HEK293 (cell line): ENCODE measurements around the gene FHIT.

Experiments used
- CTCF ChIA-PET: fragments of 350-600 bp; formaldehyde crosslinking; extraction: SDS; loops from one replicate; lab custom pipeline; 2021; ENCODE audit warnings: antibody characterized with exemption; lab: Yijun Ruan, JAX
- POLR2A ChIA-PET: fragments of 300-600 bp; formaldehyde crosslinking; extraction: SDS; loops from one replicate; lab custom pipeline; 2020; ENCODE audit warnings: antibody characterized with exemption, inconsistent platforms; lab: Yijun Ruan, JAX
- H3K27ac ChIP-seq: fragments of 200-500 bp; sonication (Bioruptor generic); 2 replicates; pipeline ENCODE4 v1.5.1; 2014; ENCODE audit warnings: low read depth, low read length, control low read depth, inconsistent platforms; ENCODE audit errors: extremely low read depth
- H3K36me3 ChIP-seq, 2 experiments: fragments of 200-500 bp in 1 of 2; sonication (Bioruptor generic) in 1 of 2; 1 replicate in 1 of 2; 2 replicates in 1 of 2; pipeline ENCODE4 v1.5.1; 2014 to 2017; ENCODE audit warnings: inconsistent platforms in 2 of 2, low read length in 2 of 2; ENCODE audit not compliant: control insufficient read depth in 2 of 2, insufficient read depth in 1 of 2
- H3K4me1 ChIP-seq: fragments of 200-500 bp; sonication (Bioruptor generic); 2 replicates; pipeline ENCODE4 v1.5.1; 2014; ENCODE audit warnings: mild to moderate bottlenecking, low read length, inconsistent platforms; ENCODE audit not compliant: control insufficient read depth, insufficient read depth
- H3K4me3 ChIP-seq: 2 replicates; pipeline ENCODE4 v1.5.1; 2011; ENCODE audit warnings: low read depth, mild to moderate bottlenecking, control low read depth, low read length, moderate library complexity
- H3K9me3 ChIP-seq: fragments of 200-500 bp; sonication (Bioruptor generic); 2 replicates; pipeline ENCODE4 v1.5.1; 2014; ENCODE audit warnings: low read depth, low read length, inconsistent platforms; ENCODE audit not compliant: control insufficient read depth, insufficient read depth
- HOXC10 ChIP-seq: sonication (generic); formaldehyde crosslinking; IDR thresholded peaks from 2 replicates; pipeline ENCODE4 v1.8.1; 2023; ENCODE audit warnings: mild to moderate bottlenecking, missing genetic modification reagents
- KLF7 ChIP-seq: fragments of 450-650 bp; formaldehyde crosslinking; IDR thresholded peaks from 2 replicates; pipeline ENCODE4 v1.5.1; 2016; ENCODE audit warnings: missing biosample characterization, missing genetic modification characterization, borderline replicate concordance
- MEIS1 ChIP-seq: sonication (generic); formaldehyde crosslinking; IDR thresholded peaks from 2 replicates; pipeline ENCODE4 v1.8.1; 2022; ENCODE audit warnings: missing genetic modification reagents, mild to moderate bottlenecking, borderline replicate concordance
- ZBTB49 ChIP-seq: fragments of 450-650 bp; formaldehyde crosslinking; IDR thresholded peaks from 2 replicates; pipeline ENCODE4 v1.5.1; 2016; ENCODE audit warnings: missing biosample characterization, missing genetic modification characterization, low read depth
- ZFP3 ChIP-seq: fragments of 450-650 bp; formaldehyde crosslinking; IDR thresholded peaks from 2 replicates; pipeline ENCODE4 v1.5.1; 2016; ENCODE audit warnings: low read depth, missing biosample characterization, missing genetic modification characterization
- ZFP41 ChIP-seq: fragments of 450-650 bp; formaldehyde crosslinking; IDR thresholded peaks from 2 replicates; pipeline ENCODE4 v1.5.1; 2016; ENCODE audit warnings: missing biosample characterization, missing genetic modification characterization, borderline replicate concordance
- ZNF132 ChIP-seq: fragments of 450-650 bp; formaldehyde crosslinking; IDR thresholded peaks from 2 replicates; pipeline ENCODE4 v1.5.1; 2017; ENCODE audit warnings: missing biosample characterization, missing genetic modification characterization, borderline replicate concordance
- ZNF184 ChIP-seq: fragments of 450-650 bp; IDR thresholded peaks from 2 replicates; pipeline ENCODE4 v1.5.1; 2018; ENCODE audit warnings: missing biosample characterization, mild to moderate bottlenecking, missing genetic modification characterization
- ZNF19 ChIP-seq: fragments of 450-650 bp; formaldehyde crosslinking; IDR thresholded peaks from 2 replicates; pipeline ENCODE4; 2016; ENCODE audit warnings: missing biosample characterization, missing genetic modification characterization, low read depth
- ZNF311 ChIP-seq: fragments of 450-650 bp; formaldehyde crosslinking; IDR thresholded peaks from 2 replicates; pipeline ENCODE4 v1.5.1; 2017; ENCODE audit warnings: missing biosample characterization, missing genetic modification characterization, borderline replicate concordance
- ZNF473 ChIP-seq: fragments of 450-650 bp; formaldehyde crosslinking; IDR thresholded peaks from 2 replicates; pipeline ENCODE4 v1.5.1; 2017; ENCODE audit warnings: missing biosample characterization, missing genetic modification characterization
- ZNF521 ChIP-seq: fragments of 450-650 bp; formaldehyde crosslinking; IDR thresholded peaks from 2 replicates; pipeline ENCODE4 v1.5.1; 2017; ENCODE audit warnings: missing biosample characterization, mild to moderate bottlenecking, missing genetic modification characterization
- ZNF560 ChIP-seq: fragments of 450-650 bp; formaldehyde crosslinking; IDR thresholded peaks from 2 replicates; pipeline ENCODE4 v1.5.1; 2017; ENCODE audit warnings: missing biosample characterization, missing genetic modification characterization, borderline replicate concordance
- ZNF571 ChIP-seq: fragments of 450-650 bp; formaldehyde crosslinking; IDR thresholded peaks from 2 replicates; pipeline ENCODE4 v1.5.0; 2017; ENCODE audit warnings: missing biosample characterization, missing genetic modification characterization
- ZNF596 ChIP-seq: fragments of 450-650 bp; IDR thresholded peaks from 2 replicates; pipeline ENCODE4 v1.5.0; 2018; ENCODE audit warnings: missing biosample characterization, mild to moderate bottlenecking, missing genetic modification characterization, moderate library complexity
- ZNF610 ChIP-seq: fragments of 450-650 bp; formaldehyde crosslinking; IDR thresholded peaks from 2 replicates; pipeline ENCODE4 v1.5.1; 2016; ENCODE audit warnings: missing biosample characterization, missing genetic modification characterization, borderline replicate concordance
- ZNF623 ChIP-seq: fragments of 450-650 bp; formaldehyde crosslinking; IDR thresholded peaks from 2 replicates; pipeline ENCODE4 v1.5.1; 2016; ENCODE audit warnings: missing biosample characterization, missing genetic modification characterization
- ZNF664 ChIP-seq: fragments of 450-650 bp; formaldehyde crosslinking; IDR thresholded peaks from 2 replicates; pipeline ENCODE4 v1.5.1; 2016; ENCODE audit warnings: missing biosample characterization, missing genetic modification characterization
- ZNF701 ChIP-seq: fragments of 450-650 bp; formaldehyde crosslinking; IDR thresholded peaks from 2 replicates; pipeline ENCODE4 v1.5.1; 2016; ENCODE audit warnings: missing biosample characterization, missing genetic modification characterization
- ZNF707 ChIP-seq: fragments of 450-650 bp; formaldehyde crosslinking; IDR thresholded peaks from 2 replicates; pipeline ENCODE4 v1.5.1; 2016; ENCODE audit warnings: missing biosample characterization, missing genetic modification characterization
- ZNF776 ChIP-seq: fragments of 450-650 bp; formaldehyde crosslinking; IDR thresholded peaks from 2 replicates; pipeline ENCODE4 v1.5.0; 2017; ENCODE audit warnings: missing biosample characterization, missing genetic modification characterization, borderline replicate concordance
- ZSCAN16 ChIP-seq: fragments of 450-650 bp; formaldehyde crosslinking; IDR thresholded peaks from 2 replicates; pipeline ENCODE4 v1.5.1; 2016; ENCODE audit warnings: missing biosample characterization, missing genetic modification characterization
- ZSCAN23 ChIP-seq: fragments of 450-650 bp; formaldehyde crosslinking; IDR thresholded peaks from 2 replicates; pipeline ENCODE4 v1.5.1; 2016; ENCODE audit warnings: missing biosample characterization, missing genetic modification characterization
- ZXDB ChIP-seq: fragments of 450-650 bp; formaldehyde crosslinking; IDR thresholded peaks from 2 replicates; pipeline ENCODE4 v1.5.1; 2016; ENCODE audit warnings: missing biosample characterization, missing genetic modification characterization
- TF ChIP-seq, protein P1 (sequence below): fragments of 450-650 bp; formaldehyde crosslinking; IDR thresholded peaks from 2 replicates; pipeline ENCODE4 v1.5.1; 2017; ENCODE audit warnings: missing biosample characterization, missing genetic modification characterization

Gene FHIT

DNA sequence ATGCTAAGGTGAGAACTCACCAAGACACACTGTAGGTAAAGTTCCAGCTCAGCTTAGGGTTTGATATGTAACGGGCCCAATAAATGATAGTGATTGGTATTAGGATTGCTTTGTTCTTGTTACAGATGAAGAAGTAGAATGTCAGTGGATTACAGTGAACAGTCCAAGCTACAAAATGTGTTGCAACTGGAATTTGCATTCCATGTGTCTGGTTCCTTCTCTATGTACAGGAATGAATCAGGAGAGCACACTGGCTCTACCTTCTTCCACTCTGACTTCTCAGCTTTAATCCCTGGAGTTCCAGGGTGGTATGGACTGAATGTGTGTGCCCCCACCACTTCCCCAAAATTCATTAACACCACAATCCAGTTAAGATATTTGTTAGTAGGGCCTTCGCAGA, 1471.0 kb downstream of the FHIT start:
- Histone ChIP-seq H3K27ac (no peak overlapping the region), H3K4me1 (no peaks in the 10 kb centered on the region), H3K9me3 (no peaks in the 10 kb centered on the region), H3K4me3 (no peak overlapping the region), H3K36me3 (no peaks in the 10 kb centered on the region)
- ChIA-PET CTCF (no interaction called here), POLR2A (no interaction called here)
- TF ChIP-seq ZNF623 (tag by site-specific recombination) (no peak), ZSCAN16 (no peak), ZNF473 (tag by site-specific recombination) (no peak), ZNF132 (tag by site-specific recombination) (no peak), KLF7 (tag by site-specific recombination) (no peak), MEIS1 (CRISPR knock-in tag) (no peak), ZNF571 (tag by site-specific recombination) (no peak)

DNA sequence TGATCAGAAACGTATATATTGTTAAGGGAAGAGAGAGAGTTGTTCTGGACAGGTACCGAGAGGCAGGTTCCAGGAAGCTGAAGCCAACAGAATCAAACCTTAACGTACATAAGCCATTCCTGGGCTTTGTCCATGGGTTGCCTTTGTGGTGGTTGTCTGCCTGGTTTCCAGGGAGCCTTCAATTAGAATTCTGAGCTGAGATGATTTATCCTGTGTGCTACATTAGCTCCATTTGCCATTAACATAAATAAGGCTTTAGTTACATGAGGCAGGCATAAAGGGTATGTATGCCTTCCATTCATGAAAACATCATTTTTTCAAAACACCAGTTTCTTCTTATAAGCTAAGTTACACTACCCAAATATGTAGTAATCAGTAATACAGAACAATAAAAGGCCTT, 1472.0 kb downstream of the FHIT start:
- H3K4me1 ChIP-seq = no peaks in the 10 kb centered on the region
- no peaks in the 10 kb centered on the region for H3K9me3 ChIP-seq
- POLR2A ChIA-PET = no interaction called here
- no peak for TF ChIP-seq HOXC10 (CRISPR knock-in tag)
- TF ChIP-seq ZNF610 = no peak
- TF ChIP-seq ZNF596 = no peak
- no peak overlapping the region for H3K27ac ChIP-seq
- no peaks in the 10 kb centered on the region for H3K36me3 ChIP-seq
- H3K4me3 ChIP-seq = no peak overlapping the region
- CTCF ChIA-PET = no interaction called here

DNA sequence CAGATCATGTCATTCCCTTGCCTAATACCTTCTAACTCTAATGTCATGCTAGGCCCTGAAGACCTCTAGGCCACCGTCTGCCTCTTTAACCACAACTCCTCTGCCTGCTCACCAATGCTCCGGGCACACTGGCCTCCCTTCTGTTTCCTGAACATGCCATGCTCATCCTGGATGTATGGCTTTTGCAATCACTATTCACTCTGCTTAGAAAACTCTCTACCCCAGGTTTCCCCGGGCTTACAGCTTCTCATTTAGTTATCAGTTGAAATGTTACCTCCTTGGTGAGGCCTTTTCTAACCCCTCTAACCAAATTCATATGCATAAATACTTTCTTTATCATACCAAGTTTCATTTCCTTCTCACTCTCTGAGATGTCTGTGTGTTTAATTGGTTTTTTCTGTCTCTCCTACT, 1473.6 kb downstream of the FHIT start:
- no peaks in the 10 kb centered on the region for H3K4me1 ChIP-seq
- no peak overlapping the region for H3K27ac ChIP-seq
- ChIA-PET CTCF (no interaction called here), POLR2A (no interaction called here)
- H3K4me3 ChIP-seq = no peak overlapping the region
- TF ChIP-seq ZNF776 = no peak
- TF ChIP-seq ZNF311 = no peak
- TF ChIP-seq ZNF521 (tag by site-specific recombination) = no peak
- TF ChIP-seq ZSCAN23 (tag by site-specific recombination) = no peak
- TF ChIP-seq, protein P1, sequence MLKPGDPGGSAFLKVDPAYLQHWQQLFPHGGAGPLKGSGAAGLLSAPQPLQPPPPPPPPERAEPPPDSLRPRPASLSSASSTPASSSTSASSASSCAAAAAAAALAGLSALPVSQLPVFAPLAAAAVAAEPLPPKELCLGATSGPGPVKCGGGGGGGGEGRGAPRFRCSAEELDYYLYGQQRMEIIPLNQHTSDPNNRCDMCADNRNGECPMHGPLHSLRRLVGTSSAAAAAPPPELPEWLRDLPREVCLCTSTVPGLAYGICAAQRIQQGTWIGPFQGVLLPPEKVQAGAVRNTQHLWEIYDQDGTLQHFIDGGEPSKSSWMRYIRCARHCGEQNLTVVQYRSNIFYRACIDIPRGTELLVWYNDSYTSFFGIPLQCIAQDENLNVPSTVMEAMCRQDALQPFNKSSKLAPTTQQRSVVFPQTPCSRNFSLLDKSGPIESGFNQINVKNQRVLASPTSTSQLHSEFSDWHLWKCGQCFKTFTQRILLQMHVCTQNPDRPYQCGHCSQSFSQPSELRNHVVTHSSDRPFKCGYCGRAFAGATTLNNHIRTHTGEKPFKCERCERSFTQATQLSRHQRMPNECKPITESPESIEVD (tag by site-specific recombination) = no peak
- TF ChIP-seq ZNF701 = no peak
- no peak for TF ChIP-seq ZNF664 (tag by site-specific recombination)
- no peak for TF ChIP-seq ZNF184 (tag by site-specific recombination)
- no peak for TF ChIP-seq ZFP3 (tag by site-specific recombination)
- no peak for TF ChIP-seq ZNF707 (tag by site-specific recombination)
- no peak for TF ChIP-seq ZFP41
- no peak for TF ChIP-seq ZSCAN16
- TF ChIP-seq ZXDB (tag by site-specific recombination) = no peak
- H3K36me3 ChIP-seq = no peaks in the 10 kb centered on the region
- no peaks in the 10 kb centered on the region for H3K9me3 ChIP-seq

GRCh38 chr3:59777066-59777465, 1474.2 kb downstream of the FHIT start:
- ChIA-PET POLR2A (no interaction called here), CTCF (no interaction called here)
- H3K27ac ChIP-seq = no peak overlapping the region
- H3K4me1 ChIP-seq = no peaks in the 10 kb centered on the region
- H3K4me3 ChIP-seq = no peak overlapping the region
- H3K9me3 ChIP-seq = no peaks in the 10 kb centered on the region
- H3K36me3 ChIP-seq = no peaks in the 10 kb centered on the region
- TF ChIP-seq ZNF19 (tag by site-specific recombination) (no peak), ZBTB49 (tag by site-specific recombination) (no peak), ZNF560 (tag by site-specific recombination) (no peak)
